ENCODE data around the gene NUTF2. TPM values are rescaled to one million over a fixed set of nuclear protein-coding genes. Genes with fewer than 3 reads are reported as not detected.

Gene NUTF2
- total and polyA plus RNA-seq, 12 donors = 73.9 to 214 (median 84.1) TPM

DNA sequence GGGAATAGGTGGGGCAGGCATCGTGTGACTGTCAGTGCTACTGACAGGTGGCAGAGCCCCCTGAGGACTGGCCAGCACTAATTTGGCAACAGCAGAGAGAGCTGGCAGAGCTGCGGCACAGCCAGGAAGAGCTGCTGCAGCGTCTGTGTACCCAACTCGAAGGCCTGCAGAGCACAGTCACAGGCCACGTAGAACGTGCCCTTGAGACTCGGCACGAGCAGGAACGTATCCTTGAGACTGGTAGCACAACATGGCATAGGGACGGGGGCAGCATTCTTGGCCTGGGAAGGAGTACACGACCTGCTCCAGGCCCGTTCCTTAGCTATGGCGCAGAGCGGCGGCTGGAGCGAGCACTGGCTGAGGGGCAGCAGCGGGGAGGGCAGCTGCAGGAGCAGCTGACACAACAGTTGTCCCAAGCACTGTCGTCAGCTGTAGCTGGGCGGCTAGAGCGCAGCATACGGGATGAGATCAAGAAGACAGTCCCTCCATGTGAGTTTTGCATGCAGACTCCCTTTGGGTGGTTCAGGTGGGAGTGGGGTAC, 35.0 kb downstream of the NUTF2 start:
- H3K4me1 ChIP-seq = peaks cover 19 to 55% (median 25%) of the 10 kb centered on the region in 9 donors
- DNase-seq = peak; percentile 31 to 53
- H3K27ac ChIP-seq = peak overlapping the region; percentile 44 to 92 (median 88)
- intact Hi-C loops (cut with DNase I) = loop anchor here in 9 of 10 donors (2.0 to 5.0 kb wide), 5 partner anchors 36 to 161 kb away; partner anchors contain the start of genes DDX28 (in 1 of the 9) and DUS2 (in 1 of the 9)
- TF ChIP-seq, protein P1, sequence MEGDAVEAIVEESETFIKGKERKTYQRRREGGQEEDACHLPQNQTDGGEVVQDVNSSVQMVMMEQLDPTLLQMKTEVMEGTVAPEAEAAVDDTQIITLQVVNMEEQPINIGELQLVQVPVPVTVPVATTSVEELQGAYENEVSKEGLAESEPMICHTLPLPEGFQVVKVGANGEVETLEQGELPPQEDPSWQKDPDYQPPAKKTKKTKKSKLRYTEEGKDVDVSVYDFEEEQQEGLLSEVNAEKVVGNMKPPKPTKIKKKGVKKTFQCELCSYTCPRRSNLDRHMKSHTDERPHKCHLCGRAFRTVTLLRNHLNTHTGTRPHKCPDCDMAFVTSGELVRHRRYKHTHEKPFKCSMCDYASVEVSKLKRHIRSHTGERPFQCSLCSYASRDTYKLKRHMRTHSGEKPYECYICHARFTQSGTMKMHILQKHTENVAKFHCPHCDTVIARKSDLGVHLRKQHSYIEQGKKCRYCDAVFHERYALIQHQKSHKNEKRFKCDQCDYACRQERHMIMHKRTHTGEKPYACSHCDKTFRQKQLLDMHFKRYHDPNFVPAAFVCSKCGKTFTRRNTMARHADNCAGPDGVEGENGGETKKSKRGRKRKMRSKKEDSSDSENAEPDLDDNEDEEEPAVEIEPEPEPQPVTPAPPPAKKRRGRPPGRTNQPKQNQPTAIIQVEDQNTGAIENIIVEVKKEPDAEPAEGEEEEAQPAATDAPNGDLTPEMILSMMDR (IDR thresholded peaks at IDR 0.05) = no peak
- no peak overlapping the region for H3K4me3 ChIP-seq
- no peaks in the 10 kb centered on the region for H3K27me3 ChIP-seq
- peak; percentile 23 to 71 (median 48) for ATAC-seq
- 64 to 75% methylated on average over 21 of the region's 21 CpGs for WGBS, 2 donors
- H3K36me3 ChIP-seq = peaks cover 6 to 99% (median 74%) of the 10 kb centered on the region in 9 donors
- H3K9me3 ChIP-seq = no peaks in the 10 kb centered on the region

DNA sequence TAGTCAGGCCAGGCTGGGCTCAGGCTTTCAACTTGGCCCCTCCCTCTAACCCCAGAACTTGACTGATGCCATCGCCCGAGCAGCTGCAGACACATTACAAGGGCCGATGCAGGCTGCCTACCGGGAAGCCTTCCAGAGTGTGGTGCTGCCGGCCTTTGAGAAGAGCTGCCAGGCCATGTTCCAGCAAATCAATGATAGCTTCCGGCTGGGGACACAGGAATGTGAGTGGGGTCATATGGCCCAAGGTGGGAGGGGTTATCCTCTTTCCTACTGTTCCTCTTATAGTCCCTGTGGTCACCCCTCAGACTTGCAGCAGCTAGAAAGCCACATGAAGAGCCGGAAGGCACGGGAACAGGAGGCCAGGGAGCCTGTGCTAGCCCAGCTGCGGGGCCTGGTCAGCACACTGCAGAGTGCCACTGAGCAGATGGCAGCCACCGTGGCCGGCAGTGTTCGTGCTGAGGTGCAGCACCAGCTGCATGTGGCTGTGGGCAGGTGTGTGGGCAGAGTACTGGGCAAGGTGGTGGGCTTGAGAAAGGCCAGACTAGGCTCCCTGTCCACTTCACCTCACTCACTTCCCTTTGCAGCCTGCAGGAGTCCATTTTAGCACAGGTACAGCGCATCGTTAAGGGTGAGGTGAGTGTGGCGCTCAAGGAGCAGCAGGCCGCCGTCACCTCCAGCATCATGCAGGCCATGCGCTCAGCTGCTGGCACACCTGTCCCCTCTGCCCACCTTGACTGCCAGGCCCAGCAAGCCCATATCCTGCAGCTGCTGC, 35.8 kb downstream of the NUTF2 start:
- Histone ChIP-seq H3K4me1 (peaks cover 19 to 55% (median 25%) of the 10 kb centered on the region in 9 donors), H3K27ac (peak overlapping the region; percentile 44 to 92 (median 88)), H3K9me3 (no peaks in the 10 kb centered on the region), H3K27me3 (no peaks in the 10 kb centered on the region), H3K4me3 (no peak overlapping the region), H3K36me3 (peaks cover 6 to 94% (median 65%) of the 10 kb centered on the region in 9 donors)
- ATAC-seq = peak; percentile 43 to 82 (median 74)
- TF ChIP-seq, protein P1 (IDR thresholded peaks at IDR 0.05) = peak in 4 of 9 donors; percentile 15 to 33 (median 28)
- 52 to 65% methylated on average over 18 of the region's 18 CpGs for WGBS, 2 donors
- DNase-seq = peak; percentile 64 to 78
- intact Hi-C loops (cut with DNase I) = loop anchor here in 9 of 10 donors (2.0 to 5.0 kb wide), 5 partner anchors 35 to 160 kb away; partner anchors contain the start of genes DDX28 (in 1 of the 9) and DUS2 (in 1 of the 9)

DNA sequence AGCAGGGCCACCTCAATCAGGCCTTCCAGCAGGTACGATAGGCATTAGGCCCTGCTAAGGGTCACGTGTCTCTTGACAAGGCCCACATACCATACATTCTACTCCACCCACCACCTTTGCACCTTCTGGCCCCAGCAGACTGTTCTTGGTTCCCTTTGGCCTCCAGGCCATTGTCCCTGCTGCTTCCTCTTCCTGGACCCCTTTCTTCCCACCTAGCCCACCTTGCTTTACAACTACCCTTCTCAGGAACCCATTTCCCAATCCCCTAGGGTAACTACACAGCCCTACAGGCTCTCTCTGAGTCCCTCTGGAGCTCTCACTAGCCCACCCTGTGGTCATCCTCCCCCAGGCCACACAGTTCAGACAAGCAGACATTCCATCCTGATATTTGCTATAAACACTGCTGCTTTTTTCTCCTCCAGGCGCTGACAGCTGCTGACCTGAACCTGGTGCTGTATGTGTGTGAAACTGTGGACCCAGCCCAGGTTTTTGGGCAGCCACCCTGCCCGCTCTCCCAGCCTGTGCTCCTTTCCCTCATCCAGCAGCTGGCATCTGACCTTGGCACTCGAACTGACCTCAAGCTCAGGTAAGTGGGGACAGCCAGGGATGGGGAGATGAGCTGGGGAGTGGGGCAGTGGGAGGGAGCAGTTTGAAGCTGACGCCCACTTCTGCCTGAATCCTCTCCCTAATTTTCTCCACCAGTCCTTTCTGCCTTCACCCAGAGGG, 36.6 kb downstream of the NUTF2 start:
- H3K4me3 ChIP-seq = no peak overlapping the region
- H3K36me3 ChIP-seq = peaks cover under 1 to 86% (median 58%) of the 10 kb centered on the region in 9 donors
- DNase-seq (no peak), ATAC-seq (no peak)
- TF ChIP-seq, protein P1 (IDR thresholded peaks at IDR 0.05) = peak in 1 of 9 donors; percentile 76
- H3K4me1 ChIP-seq = peaks cover 19 to 55% (median 25%) of the 10 kb centered on the region in 9 donors
- no peaks in the 10 kb centered on the region for H3K27me3 ChIP-seq
- WGBS, 2 donors = 71 to 79% methylated on average over 6 of the region's 6 CpGs
- intact Hi-C loops (cut with DNase I) = loop anchor here in 9 of 10 donors (2.0 to 5.0 kb wide), 5 partner anchors 34 to 159 kb away; partner anchors contain the start of genes DDX28 (in 1 of the 9) and DUS2 (in 1 of the 9)
- peak overlapping the region in 9 of 10 donors; percentile 66 to 91 (median 88) for H3K27ac ChIP-seq
- H3K9me3 ChIP-seq = no peaks in the 10 kb centered on the region
